IPS DF 19.7 (cell line): ENCODE measurements around the gene PTPRK.
"Not testable (repeated sequence)": the region's sequence is repeated elsewhere in the genome, so short reads cannot be mapped to it uniquely, and the experiment has no call there.

Source experiments
- DNase-seq: peaks from one replicate; pipeline ENCODE4 v3.0.0-alpha.2; 2013; ENCODE audit warnings: low read depth, low spot score

The PTPRK gene

DNA sequence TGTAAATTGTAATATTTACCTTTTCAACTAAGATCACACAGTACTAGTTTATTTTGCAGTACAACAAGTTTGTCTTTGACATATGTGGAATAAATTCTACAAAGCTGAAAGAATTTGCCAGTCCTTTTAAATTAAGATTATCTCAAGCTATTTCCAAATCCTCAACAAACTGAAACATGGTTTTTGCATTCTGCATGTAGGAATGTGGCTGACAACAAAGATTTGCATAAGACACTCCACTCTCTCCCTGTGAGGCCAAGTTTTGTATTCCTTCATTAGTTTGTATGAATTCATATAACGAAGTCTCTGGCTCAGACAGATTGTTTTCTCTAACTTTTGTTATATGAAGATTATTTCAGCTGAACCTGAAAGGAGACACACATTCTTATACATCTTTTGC, 495.4 kb downstream of the PTPRK start:
- DNase-seq: no peak

DNA sequence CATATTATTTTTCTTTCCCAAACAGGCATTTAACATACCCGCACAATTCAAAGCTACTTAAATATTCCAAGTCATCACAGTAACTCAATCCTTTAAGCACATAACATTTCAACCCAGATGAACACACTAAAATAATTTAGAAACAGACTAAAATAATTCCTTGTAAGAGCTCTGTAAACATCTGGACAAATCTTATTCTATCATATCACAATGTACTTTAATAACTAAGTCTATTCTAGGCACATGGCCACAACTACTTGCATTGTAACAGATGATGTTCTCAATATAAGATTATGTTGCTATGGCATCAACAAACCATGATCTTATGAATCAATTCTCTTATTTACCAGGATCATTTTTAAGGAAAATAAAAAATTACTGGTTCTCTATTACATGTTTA, 496.4 kb downstream of the PTPRK start:
- DNase-seq: no peak

DNA sequence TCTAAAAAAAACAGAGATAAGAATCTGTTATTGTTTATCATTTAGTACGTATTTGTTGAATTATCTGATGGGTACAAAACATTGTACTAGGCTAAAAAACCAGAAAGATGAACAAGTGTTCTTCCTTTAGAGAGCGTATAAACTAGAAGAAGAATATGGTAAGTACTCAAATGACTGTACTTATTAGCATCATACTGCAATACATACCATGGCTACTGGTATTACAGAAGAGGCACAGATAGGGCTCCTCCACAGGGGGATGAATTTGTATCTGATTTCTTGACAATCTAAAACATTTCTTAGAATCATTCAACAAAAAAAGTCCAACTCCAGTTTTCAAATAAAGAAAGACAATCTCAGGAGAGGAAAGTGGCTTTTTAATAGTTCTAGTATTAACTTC, 501.6 kb downstream of the PTPRK start:
- no peak for DNase-seq

DNA sequence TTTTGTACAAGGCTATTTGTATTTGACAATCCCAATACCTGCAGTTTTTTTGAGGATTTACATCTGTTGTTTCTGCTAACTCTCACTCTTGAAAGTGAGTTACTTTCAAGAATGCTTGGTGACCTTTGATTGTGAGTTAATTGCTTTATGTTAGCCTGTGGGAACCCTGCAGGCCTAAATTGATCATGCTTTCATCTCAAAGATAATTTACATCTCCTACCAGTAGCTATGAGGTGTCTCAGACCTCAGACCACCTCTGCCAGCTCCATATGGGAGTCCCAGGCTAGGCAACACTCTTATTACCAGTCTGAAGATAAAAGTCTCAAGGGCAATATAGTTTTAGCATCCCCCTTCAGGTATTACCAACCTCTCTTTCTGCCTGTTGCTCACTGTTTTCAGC, 503.1 kb downstream of the PTPRK start:
- DNase-seq: no peak

DNA sequence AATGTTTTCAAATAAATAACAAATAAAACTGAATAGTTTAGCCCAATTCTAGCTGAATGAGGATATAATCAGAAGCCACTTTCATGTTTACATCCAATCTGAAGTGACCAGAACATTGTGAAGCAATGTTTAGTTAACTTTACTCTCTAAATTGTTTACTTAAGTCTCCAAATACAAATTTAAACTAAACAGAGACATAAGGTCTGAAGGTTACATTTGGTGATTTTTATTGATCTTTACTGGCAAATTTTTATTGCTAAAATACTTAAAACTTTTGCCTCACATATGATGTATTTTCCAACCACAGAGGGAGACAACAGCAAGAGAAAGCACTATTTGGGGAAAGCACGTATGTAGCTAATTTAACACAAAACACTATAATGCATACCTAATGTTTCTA, 512.7 kb downstream of the PTPRK start:
- DNase-seq: no peak

DNA sequence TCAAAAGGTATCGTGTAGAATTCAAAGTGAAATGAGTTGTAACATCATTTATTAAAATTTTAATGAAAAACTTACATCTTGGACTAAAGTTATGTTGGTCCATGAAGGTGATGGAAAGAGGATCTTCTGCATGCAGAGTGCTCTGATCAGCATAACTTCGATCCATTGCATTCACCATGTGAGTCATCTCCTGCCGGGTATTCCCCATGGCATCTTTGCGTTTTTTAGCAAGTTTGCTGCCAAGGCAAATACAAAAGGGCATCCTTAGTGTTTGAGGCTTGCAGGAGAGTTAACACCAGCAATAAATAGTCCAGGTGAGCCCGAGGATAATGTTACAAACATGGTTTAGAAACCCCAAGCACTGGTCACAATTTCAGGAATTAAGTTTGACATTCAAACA, 515.4 kb downstream of the PTPRK start:
- DNase-seq: no peak

DNA sequence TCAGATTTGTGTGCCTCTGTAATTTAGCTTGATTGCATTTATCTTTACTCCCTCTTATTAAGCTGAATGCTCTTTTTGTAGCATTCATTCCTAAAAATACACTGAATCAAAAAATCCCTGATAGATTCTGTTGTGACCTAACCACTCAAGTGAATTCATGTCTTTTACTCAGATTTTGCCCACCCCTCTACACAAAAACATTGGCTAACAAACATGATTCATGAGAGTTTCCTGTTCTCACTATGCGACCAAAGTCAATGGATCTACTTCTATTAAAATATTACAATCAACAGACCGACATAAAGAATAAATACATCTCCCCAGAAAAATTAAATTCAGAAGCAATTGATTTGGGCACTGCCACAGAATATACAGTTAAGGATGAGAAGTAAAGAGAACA, 520.0 kb downstream of the PTPRK start:
- no peak for DNase-seq

DNA sequence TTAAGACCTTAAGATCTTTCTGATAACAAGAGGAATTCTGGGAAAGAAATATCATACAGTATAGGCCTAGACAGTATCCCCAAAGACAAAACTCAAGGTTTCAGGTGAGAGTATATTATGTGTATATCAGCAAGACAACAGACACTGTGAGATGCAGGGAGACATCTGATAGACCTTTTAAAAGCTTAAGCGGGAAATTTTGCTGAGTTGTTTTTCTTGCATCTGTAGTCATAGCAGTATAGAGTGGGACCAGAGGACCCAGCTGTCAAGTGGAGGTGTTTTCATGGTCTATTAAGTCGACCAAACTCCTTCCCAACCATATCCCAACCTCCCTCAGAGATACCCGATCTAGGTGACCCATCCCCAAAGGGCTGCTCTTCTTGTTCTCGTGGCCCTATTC, 521.4 kb downstream of the PTPRK start:
- DNase-seq: no peak

DNA sequence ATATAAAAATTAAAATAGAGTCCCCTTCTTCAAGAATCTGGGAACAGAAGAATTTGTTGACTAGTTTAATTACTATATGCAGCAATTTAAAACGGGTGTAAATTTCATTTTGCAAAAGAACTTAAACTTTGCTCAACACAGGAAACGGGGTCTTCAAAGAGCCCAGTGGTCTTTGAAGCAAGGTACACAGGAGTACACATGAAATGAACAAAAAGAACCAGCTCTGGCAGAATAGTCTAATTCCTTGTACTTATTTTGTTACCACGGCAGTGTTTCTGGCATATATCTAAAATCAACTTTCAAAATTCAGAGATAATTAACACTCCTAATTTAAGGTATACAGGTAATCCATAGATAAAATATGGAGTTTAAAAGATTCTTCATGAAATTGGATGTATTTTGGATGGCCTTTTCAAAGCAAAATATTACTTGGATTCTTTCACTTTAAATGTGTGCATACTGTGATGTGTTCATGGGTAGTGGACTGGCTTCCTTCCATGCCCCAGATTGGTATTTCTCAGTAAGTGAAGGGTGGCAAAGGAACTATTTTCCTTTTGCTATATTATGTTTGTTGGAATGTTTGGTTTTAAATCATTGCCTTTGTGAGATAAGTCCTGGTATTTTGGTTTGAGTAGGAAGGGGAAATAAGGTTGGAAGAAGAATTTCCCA, 522.8 kb downstream of the PTPRK start:
- DNase-seq: no peak

DNA sequence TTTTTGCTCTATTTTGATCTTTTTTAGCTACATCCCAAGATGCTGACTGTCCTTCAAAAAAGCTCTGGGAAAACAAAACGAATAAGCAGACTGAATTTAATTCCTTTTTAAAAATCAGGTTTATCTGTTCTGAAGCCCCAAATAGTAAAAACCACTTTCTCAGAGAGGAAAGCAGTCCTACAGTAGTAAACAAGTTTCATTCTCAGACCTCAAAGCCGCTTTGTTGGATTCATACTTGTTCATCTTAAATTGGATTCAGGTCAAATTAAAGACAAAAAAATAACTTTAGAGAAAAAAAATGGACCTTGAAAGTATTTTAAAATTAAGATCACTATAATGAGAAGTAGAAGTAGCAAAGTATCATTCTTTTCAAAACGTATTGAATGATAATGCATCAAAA, 523.5 kb downstream of the PTPRK start:
- no peak for DNase-seq

DNA sequence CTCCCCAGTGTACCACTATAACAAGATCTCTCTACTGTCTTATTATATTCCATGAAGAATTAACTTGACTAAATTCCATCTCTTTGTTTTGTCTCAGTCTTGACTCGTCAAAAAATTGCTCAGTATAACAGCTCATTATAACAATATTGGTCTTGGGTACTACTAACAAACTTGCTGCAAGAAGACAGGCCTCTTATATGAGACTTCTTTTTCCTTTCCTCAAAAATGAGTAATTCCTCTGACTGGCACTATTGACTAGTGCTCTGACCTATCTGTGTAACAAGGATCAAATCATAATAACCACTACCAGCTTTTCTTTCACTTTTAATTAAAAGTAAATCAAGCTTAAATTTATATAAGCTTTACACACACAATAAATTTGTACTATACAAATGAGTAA, 528.3 kb downstream of the PTPRK start:
- DNase-seq: no peak

DNA sequence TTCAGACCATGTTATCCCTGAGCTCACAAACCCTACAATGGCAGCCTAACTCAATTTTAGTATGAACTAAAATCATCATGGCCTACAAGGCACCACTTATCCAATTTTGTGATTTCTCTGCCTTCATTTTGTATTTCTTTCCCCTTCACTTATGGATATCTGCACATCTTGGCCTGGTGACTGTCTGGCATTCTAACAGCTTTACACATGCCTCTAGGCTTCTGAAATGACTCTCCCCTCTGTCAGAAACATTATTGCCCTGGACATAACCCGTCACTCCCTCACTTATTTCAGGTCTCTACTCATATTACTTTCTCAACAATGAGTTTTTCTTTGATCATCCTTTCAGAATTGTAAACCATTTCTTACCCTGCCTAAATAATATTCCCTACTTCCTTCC, 530.3 kb downstream of the PTPRK start:
- no peak for DNase-seq

DNA sequence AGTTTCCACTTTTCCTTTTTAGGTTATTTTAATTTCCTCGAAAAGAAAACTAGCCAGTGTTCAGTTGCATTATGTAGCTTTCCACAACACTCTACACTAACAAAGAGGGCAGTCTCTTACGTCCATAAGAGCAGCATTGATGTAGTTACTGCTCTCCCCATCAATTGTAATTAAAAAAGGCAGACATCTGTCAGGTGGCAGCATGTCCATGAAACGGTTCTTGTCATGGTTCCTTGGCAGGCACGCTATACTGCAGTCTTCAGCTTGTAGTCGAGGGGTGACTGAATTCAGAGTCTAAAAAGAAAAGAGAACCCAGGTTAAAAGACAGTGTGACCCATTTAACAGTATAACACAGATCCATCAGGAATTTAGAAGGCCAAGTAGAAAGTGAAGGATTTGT, 539.4 kb downstream of the PTPRK start:
- no peak for DNase-seq

DNA sequence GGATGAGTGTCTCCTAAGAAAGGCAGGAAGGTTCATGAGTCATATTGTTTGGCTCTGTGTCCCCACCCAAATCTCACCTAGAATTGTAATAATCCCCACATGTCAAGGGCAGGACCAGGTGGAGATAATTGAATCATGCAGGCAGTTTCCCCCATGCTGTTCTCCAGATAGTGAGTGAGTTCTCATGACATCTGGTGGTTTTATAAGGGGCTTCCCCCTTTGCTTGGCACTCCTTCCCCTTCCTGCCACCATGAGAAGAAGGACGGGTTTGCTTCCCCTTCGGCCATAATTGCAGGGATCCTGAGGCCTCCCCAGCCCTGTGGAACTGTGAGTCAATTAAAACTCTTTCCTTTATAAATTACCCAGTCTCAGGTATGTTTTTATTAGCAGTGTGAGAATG, 542.2 kb downstream of the PTPRK start:
- not testable (repeated sequence) for DNase-seq

DNA sequence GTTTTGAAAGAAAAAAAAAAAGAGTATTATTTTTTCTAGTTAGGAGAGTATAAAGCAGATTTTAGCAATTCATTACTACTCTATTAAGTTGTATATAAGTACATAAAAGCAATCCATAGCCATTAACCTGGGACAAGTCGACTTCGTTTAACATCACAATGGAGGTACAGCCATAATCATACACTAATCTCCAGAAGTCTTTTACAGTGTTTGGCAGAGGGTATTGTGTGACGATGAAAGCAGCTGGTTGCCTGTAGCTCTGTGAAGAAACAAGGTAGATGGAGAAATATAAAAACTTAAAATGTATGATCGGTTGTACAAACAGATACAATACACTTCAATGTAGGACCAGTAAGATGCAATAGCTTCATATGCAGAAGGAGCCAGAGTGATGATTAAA, 543.6 kb downstream of the PTPRK start:
- no peak for DNase-seq

DNA sequence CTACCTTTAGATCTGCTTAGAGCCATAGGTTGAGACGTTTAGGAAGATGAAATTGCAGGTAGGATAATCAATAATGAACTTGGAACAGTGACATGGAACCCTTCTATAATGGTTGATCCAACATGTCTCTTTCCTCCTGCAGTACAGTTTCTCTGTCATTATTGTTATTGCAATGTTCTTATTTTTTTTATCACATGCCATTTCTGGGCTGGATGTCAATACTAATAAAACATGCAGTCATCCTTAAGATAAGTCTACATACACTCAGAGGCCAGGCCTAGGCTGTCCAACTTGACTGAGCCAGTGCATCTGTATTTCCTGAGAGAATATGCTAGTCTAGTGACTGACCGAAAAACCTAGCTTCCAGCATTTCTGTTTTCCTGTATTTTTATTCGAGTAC, 544.3 kb downstream of the PTPRK start:
- DNase-seq: no peak

DNA sequence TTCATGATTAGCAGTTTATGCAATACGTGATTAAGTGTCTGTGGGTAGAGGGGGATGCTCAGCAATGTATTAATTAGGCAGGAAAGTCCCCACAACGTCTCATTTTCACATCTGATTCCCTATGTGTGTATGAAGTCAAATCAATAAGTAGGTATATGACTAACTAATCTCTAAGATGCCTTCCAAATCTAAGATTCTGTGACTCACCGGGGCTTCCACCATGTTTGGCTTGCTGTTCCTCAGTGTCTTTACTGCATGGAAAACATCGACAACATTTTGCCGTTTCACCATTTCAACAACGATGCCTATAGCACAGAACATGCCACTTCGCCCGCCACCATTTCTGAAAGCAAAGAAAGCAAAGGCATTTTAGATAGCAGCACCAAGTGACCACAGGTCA, 547.6 kb downstream of the PTPRK start:
- DNase-seq: no peak

DNA sequence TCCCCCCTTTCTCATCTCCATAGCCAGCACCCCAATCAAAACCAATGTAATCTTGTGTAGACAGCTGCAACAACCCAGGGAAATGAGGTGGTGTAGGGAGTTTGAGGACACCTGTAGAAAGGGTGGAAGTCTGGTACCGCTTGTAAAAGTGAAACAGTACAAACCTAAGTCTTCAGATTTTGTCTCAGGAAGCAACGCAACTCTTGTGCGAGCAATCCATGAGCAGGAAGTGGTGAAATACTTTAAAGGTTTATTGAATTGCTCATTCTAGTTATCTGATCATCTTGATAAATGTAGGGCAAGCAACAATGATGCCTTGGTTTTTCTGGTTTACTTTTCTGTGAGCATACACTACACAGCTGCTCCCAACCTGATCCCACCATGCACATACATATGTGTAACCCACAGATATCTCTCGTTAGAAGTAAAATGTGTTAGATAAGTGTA, 548.4 kb downstream of the PTPRK start:
- DNase-seq: no peak

DNA sequence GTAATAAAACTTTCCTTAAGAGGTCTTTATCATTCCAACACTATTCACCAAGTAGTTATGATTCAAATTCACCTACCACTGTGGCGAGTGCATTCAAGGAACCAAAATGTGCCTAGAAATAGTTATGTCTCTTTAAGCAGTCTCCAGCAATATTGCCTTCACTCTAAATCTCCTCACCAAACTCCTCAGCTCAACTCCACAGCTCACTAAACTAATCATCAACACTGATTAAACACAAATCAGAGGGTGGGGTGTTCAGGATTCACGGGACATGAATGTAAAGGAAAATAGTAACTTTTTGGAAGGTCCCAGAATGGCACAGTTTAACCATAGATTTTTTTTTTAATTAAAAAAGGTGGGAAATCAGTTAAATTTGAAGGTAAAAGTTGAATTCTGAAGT, 549.0 kb downstream of the PTPRK start:
- DNase-seq: no peak

DNA sequence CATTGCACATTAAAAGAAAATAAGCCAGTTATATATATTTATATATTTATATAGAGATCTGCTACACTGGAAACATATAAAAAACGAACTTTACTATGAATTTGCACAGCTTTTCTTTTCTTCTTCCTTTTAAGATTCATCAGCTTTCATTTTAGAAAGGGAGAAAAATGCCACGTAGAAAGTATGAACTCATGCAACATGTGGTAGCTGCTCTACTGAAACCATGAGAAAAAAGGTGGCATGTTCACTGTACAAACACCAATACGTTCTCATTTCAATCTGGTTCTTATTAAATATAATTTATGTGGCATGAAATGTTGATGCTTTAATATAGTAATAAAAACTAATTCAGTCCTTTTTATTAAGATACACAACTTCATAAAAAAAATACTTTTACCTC, 550.7 kb downstream of the PTPRK start:
- DNase-seq: no peak

DNA sequence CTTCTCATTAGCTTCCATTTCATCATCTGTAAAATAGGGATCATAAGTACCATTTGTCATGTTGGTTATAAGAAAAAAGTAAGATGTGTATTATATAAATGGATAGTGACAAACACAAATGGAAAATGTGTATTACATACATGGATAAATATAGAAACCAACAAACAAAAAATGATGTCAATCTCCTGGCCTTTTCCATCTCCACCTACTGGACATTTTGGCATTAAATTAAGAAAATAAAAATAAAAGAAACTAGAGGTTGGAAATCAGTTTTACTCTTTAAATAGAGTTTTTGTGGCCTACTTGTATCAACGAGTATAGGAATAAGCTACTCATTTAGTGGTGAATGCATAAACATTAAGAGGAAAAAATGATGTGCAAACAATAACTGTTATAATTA, 552.0 kb downstream of the PTPRK start:
- no peak for DNase-seq

DNA sequence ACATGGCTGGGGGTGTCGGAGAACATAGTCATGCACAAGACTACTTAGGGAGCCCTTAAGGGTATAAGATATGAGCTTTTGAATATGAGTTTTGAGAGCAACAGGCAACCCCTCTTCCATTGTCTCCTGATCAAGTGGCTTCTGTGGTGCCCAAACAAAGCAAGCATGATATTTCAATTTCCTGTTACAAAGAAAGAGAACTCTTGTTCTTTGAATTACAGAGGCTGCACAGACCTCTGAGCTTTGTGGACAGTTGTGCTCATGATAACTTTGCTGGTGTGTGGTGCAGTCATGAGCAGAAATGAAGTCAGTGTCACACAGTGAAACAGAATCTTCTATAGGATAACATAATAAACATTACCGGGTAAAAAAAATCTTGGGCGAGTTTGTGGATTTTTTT, 552.7 kb downstream of the PTPRK start:
- no peak for DNase-seq

DNA sequence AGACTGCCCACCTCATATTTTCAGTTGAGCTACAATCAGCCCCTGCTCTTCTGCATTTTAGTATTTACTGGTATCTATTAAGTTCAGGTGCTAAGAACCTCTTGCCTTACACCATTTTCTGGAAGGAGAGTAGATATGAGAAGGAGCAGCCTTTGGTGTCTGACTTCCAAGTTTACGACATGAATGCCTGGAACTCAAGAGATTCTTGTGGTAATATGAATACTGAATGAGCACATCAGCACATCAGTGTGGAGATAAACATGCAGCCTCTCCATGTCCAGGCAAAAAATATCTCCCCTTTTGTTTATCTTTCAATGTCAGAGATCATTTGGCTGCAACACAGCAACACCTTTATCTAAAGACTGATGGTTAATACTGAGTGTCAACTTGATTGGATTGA, 553.8 kb downstream of the PTPRK start:
- no peak for DNase-seq

DNA sequence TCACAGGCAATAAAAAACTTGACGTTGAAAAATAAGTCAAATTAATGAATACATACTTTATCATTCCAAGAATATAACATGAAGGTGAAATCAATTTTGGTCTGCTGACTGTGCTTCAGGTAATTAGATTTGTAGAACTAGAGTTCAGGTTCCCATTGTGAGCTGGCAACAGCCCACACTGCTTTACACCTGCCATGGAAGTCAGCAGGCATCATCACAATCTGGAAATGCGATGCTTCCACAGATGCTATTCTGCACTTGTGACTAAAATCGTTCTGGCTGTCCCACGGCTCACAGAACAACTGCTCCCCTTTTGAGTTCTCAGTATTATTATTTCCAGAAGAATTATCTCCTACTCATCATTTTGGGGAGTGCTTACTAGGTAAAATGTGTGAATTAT, 556.9 kb downstream of the PTPRK start:
- DNase-seq: no peak
